HEK293 (cell line): ENCODE data around the gene MAF.

Source experiments
- CTCF ChIP-seq: fragments of 450-650 bp; formaldehyde crosslinking; IDR thresholded peaks from 2 replicates; pipeline ENCODE4 v1.5.1; 2016; ENCODE audit warnings: missing biosample characterization, missing genetic modification characterization
- REST ChIP-seq: fragments of 450-650 bp; formaldehyde crosslinking; IDR thresholded peaks from 2 replicates; pipeline ENCODE4 v1.5.1; 2016; ENCODE audit warnings: missing biosample characterization, missing genetic modification characterization
- ZBTB26 ChIP-seq: fragments of 450-650 bp; formaldehyde crosslinking; optimal IDR thresholded peaks from 2 replicates; pipeline ENCODE3; 2016; ENCODE audit warnings: missing biosample characterization, mild to moderate bottlenecking, missing genetic modification characterization
- ZBTB7A ChIP-seq: fragments of 450-650 bp; formaldehyde crosslinking; IDR thresholded peaks from 2 replicates; pipeline ENCODE4 v1.5.1; 2016; ENCODE audit warnings: low read depth, missing biosample characterization, missing genetic modification characterization
- ZFHX2 ChIP-seq: fragments of 450-650 bp; formaldehyde crosslinking; conservative IDR thresholded peaks from 2 replicates; pipeline ENCODE4 v1.5.1; 2016; ENCODE audit warnings: missing biosample characterization, missing genetic modification characterization
- ZFP37 ChIP-seq: fragments of 450-650 bp; formaldehyde crosslinking; IDR thresholded peaks from 2 replicates; pipeline ENCODE4 v1.5.1; 2016; ENCODE audit warnings: missing biosample characterization, missing genetic modification characterization
- ZIC2 ChIP-seq: fragments of 450-650 bp; formaldehyde crosslinking; IDR thresholded peaks from 2 replicates; pipeline ENCODE4 v1.5.1; 2016; ENCODE audit warnings: missing biosample characterization, missing genetic modification characterization
- ZNF423 ChIP-seq: fragments of 450-650 bp; formaldehyde crosslinking; IDR thresholded peaks from 2 replicates; pipeline ENCODE4 v1.5.1; 2016; ENCODE audit warnings: missing biosample characterization, missing genetic modification characterization
- ZNF747 ChIP-seq: fragments of 450-650 bp; formaldehyde crosslinking; IDR thresholded peaks from 2 replicates; pipeline ENCODE4 v1.5.1; 2016; ENCODE audit warnings: missing biosample characterization, missing genetic modification characterization
- ZNF837 ChIP-seq: fragments of 450-650 bp; formaldehyde crosslinking; IDR thresholded peaks from 2 replicates; pipeline ENCODE4 v1.5.1; 2016; ENCODE audit warnings: missing biosample characterization, missing genetic modification characterization
- TF ChIP-seq, protein P1 (sequence below): IDR thresholded peaks from 2 replicates; pipeline ENCODE4 v1.6.1; 2011; ENCODE audit warnings: mild to moderate bottlenecking, low read depth, low read length, borderline replicate concordance
- TF ChIP-seq, protein P2 (sequence below): fragments of 450-650 bp; formaldehyde crosslinking; IDR thresholded peaks from 2 replicates; pipeline ENCODE4 v1.5.1; 2016; ENCODE audit warnings: missing biosample characterization, missing genetic modification characterization

DNA sequence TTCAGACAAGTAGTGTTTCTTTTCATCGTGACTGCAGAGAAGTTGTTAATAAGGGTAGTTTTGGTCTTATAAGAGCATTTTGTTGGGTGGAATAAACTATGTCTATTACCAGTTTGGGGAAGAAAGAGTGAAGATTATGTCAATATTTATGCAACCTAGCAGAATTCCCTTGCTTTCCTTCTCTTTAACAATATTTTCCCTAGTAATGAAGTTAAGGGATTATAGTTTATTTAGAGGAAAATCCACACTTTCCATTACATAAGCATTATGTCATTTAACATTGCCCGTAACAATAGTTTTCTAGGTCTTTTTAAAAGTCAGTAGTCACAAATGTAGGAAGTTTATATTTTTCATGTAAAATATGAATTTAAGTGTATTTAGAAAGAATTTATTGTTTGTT, 2.5 kb upstream of the MAF start:
- TF ChIP-seq CTCF (tag by site-specific recombination) (no peak), ZFP37 (tag by site-specific recombination) (no peak), ZNF423 (tag by site-specific recombination) (no peak), REST (no peak), ZBTB26 (tag by site-specific recombination) (no peak), ZIC2 (tag by site-specific recombination) (no peak), ZNF747 (tag by site-specific recombination) (no peak), ZFHX2 (no peak), ZNF837 (tag by site-specific recombination) (no peak), ZBTB7A (tag by site-specific recombination) (no peak)
- TF ChIP-seq, protein P1, sequence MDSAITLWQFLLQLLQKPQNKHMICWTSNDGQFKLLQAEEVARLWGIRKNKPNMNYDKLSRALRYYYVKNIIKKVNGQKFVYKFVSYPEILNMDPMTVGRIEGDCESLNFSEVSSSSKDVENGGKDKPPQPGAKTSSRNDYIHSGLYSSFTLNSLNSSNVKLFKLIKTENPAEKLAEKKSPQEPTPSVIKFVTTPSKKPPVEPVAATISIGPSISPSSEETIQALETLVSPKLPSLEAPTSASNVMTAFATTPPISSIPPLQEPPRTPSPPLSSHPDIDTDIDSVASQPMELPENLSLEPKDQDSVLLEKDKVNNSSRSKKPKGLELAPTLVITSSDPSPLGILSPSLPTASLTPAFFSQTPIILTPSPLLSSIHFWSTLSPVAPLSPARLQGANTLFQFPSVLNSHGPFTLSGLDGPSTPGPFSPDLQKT, result no peak
- TF ChIP-seq, protein P2, sequence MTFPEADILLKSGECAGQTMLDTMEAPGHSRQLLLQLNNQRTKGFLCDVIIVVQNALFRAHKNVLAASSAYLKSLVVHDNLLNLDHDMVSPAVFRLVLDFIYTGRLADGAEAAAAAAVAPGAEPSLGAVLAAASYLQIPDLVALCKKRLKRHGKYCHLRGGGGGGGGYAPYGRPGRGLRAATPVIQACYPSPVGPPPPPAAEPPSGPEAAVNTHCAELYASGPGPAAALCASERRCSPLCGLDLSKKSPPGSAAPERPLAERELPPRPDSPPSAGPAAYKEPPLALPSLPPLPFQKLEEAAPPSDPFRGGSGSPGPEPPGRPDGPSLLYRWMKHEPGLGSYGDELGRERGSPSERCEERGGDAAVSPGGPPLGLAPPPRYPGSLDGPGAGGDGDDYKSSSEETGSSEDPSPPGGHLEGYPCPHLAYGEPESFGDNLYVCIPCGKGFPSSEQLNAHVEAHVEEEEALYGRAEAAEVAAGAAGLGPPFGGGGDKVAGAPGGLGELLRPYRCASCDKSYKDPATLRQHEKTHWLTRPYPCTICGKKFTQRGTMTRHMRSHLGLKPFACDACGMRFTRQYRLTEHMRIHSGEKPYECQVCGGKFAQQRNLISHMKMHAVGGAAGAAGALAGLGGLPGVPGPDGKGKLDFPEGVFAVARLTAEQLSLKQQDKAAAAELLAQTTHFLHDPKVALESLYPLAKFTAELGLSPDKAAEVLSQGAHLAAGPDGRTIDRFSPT (tag by site-specific recombination), result no peak
